Measurements from ENCODE around the gene DNAJC4.

DNA sequence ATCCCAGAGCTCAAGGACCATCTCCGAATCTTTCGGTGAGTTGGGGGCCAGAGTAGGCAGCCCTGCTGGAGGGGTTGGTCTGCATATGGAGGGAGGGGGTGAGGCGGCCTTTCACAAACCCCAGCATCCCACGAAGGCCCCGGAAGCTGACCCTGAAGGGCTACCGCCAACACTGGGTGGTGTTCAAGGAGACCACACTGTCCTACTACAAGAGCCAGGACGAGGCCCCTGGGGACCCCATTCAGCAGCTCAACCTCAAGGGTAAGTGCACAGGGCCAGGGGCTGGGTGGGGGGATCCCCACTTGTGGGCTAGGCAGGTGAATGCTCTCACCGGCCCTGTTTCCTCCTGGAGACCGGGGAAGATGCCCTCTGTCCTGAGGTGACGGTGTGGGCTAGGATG lies 10.6 kb upstream of the DNAJC4 start:
- no peak for TF ChIP-seq NRF1 (IDR thresholded peaks at IDR 0.05; ENCODE audit: low read depth, low read length)
- TF ChIP-seq POLR2A (IDR thresholded peaks at IDR 0.05; ENCODE audit: control extremely low read depth in 1 of 2, low read depth in 2 of 2, low read length in 2 of 2) = no peak
- no peak for TF ChIP-seq EZH2 (IDR thresholded peaks at IDR 0.05; ENCODE audit: low read depth, low read length, severe bottlenecking)
- TF ChIP-seq GABPA (IDR thresholded peaks at IDR 0.05; ENCODE audit: borderline replicate concordance, insufficient read depth, low read length) = no peak

Measured in H1 (cell line).